Smooth muscle cell (in vitro differentiated cells): ENCODE measurements around the gene OGFOD3. TPM values are rescaled to one million over a fixed set of nuclear protein-coding genes. Genes with fewer than 3 reads are reported as not detected.
"Not testable (repeated sequence)": the region's sequence is repeated elsewhere in the genome, so short reads cannot be mapped to it uniquely, and the experiment has no call there.

Experiments
- DNase-seq: peaks from one replicate; lab custom pipeline; 2025; ENCODE audit not compliant: unreplicated experiment; lab: John Stamatoyannopoulos, UW
- H2AFZ ChIP-seq: fragments of 200-600 bp; sonication (generic); 2 replicates; pipeline ENCODE4 v1.6.0; 2016; ENCODE audit warnings: antibody characterized with exemption, low read depth, mild to moderate bottlenecking
- H3F3A ChIP-seq: fragments of 200-600 bp; sonication (generic); 2 replicates; pipeline ENCODE4 v1.6.0; 2017; ENCODE audit warnings: antibody characterized with exemption, low read depth
- H3K27ac ChIP-seq: fragments of 200-600 bp; sonication (generic); 2 replicates; pipeline ENCODE4 v1.5.1; 2016; ENCODE audit warnings: low read depth, mild to moderate bottlenecking
- H3K27me3 ChIP-seq: fragments of 200-600 bp; sonication (generic); 2 replicates; pipeline ENCODE4 v1.6.1; 2016; ENCODE audit warnings: low read depth, mild to moderate bottlenecking
- H3K36me3 ChIP-seq: fragments of 200-600 bp; sonication (generic); 2 replicates; pipeline ENCODE4 v1.5.1; 2016; ENCODE audit warnings: low read depth
- H3K4me1 ChIP-seq: fragments of 200-600 bp; sonication (generic); 2 replicates; pipeline ENCODE4 v1.5.1; 2016; ENCODE audit warnings: low read depth
- H3K4me2 ChIP-seq: fragments of 200-600 bp; sonication (generic); 2 replicates; pipeline ENCODE4 v1.6.0; 2016; ENCODE audit warnings: mild to moderate bottlenecking
- H3K4me3 ChIP-seq: fragments of 200-600 bp; sonication (generic); 2 replicates; pipeline ENCODE4 v1.5.1; 2016; ENCODE audit warnings: mild to moderate bottlenecking
- H3K79me2 ChIP-seq: fragments of 200-600 bp; sonication (generic); 2 replicates; pipeline ENCODE4 v1.6.0; 2016; ENCODE audit warnings: low read depth, mild to moderate bottlenecking
- H3K9ac ChIP-seq: fragments of 200-600 bp; sonication (generic); 2 replicates; pipeline ENCODE4 v1.6.0; 2016; ENCODE audit warnings: low read depth
- H3K9me3 ChIP-seq: fragments of 200-600 bp; sonication (generic); replicated peaks from 2 replicates; pipeline ENCODE4 v1.5.1; 2016; ENCODE audit warnings: low read depth
- H4K20me1 ChIP-seq: fragments of 200-600 bp; sonication (generic); 2 replicates; pipeline ENCODE4 v1.6.0; 2016; ENCODE audit warnings: low read depth
- CTCF ChIP-seq: fragments of 200-600 bp; sonication (generic); IDR thresholded peaks from 2 replicates; pipeline ENCODE4 v1.5.1; 2017; ENCODE audit warnings: borderline replicate concordance, mild to moderate bottlenecking, antibody characterized with exemption; ENCODE audit not compliant: insufficient read depth, poor library complexity, severe bottlenecking
- WGBS: methylation state at CpG from one replicate; pipeline ENCODE4 v1.1.7; 2016; ENCODE audit warnings: low lambda C conversion rate; 5-methylcytosine and 5-hydroxymethylcytosine counted together
- polyA plus RNA-seq: library from polyadenylated mRNA; unstranded; fragments of >200 nt; fragmentation: Nextera tagmentation; extraction: Ambion mirVana; gene quantifications from 2 replicates; pipeline ENCODE4 v1.2.1, GENCODE V29; 2016
- total RNA-seq: library from RNA; depleted of rRNA; stranded (reverse); fragments of >200 nt; gene quantifications from 2 replicates; pipeline ENCODE4 v1.2.3, GENCODE V29; 2014

OGFOD3 gene
- total and polyA plus RNA-seq, 2 experiments from 2014 or later, result 10.5 to 30.4 TPM

DNA sequence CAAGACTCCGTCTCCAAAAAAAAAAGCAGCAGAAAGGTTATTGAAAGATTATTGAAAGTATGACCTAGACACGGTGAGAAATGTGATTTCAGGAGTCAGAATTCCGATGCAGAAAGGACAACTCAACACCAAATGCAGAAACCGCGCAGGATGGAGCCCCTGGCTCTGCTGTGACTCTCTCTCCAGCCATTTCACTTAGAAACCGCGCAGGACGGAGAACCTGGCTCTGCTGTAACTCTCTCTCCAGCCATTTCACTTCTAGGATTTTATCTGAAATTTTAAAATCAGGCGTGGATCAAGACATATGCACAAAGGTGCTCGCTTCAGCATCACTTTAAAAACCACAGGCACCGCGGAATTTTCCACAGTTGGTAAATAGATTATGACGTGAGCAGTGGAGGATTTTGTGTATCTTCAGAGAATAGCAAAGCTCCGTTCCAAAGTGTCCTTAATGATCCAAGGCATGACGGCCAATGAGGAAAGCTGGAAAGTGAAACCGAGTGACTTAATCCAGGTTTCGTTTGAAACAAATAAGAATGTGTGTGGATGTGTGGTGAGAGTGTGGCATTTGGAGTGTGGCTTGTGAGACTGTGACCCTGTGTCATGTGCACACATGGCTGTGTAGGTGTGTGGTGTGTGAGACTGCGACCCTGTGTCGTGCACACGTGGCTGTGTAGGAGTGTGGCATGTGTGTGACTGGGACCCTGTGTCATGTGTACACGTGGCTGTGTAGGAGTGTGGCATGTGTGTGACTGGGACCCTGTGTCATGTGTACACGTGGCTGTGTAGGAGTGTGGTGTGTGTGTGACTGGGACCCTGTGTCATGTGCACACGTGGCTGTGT is 37.3 kb downstream of the OGFOD3 start:
- H2AFZ ChIP-seq, result no peak overlapping the region
- no peaks in the 10 kb centered on the region for H3K9me3 ChIP-seq
- H3K27me3 ChIP-seq, result peaks cover 2% of the 10 kb centered on the region
- no peaks in the 10 kb centered on the region for H4K20me1 ChIP-seq
- no peak overlapping the region for H3K27ac ChIP-seq
- no peak overlapping the region for H3K9ac ChIP-seq
- no peak for DNase-seq
- WGBS, result 85% methylated on average over 23 of the region's 23 CpGs
- H3K4me2 ChIP-seq, result no peak overlapping the region
- no peaks in the 10 kb centered on the region for H3K36me3 ChIP-seq
- H3K4me3 ChIP-seq, result no peak overlapping the region
- H3F3A ChIP-seq, result no peaks in the 10 kb centered on the region
- no peak for TF ChIP-seq CTCF
- no peaks in the 10 kb centered on the region for H3K79me2 ChIP-seq
- H3K4me1 ChIP-seq, result peaks cover 6% of the 10 kb centered on the region

DNA sequence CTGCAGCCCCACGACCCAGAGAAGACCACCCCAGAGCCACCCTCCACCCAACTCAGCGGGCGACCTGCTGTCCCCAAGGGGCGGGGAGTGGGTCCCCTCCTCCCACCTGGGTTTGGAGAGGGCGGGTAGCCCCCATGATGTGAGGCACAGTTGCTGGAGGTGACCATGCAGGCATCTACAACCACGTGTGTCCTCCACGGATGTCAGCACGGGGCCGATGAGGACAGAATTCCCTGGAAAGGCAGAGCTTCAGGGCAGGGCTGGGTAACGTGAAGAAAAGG is 39.7 kb downstream of the OGFOD3 start:
- Histone ChIP-seq H3F3A (no peaks in the 10 kb centered on the region), H3K36me3 (no peaks in the 10 kb centered on the region), H4K20me1 (no peaks in the 10 kb centered on the region), H2AFZ (no peak overlapping the region), H3K9ac (no peak overlapping the region), H3K4me1 (no peaks in the 10 kb centered on the region), H3K4me3 (no peak overlapping the region), H3K27ac (no peak overlapping the region), H3K27me3 (peaks cover 2% of the 10 kb centered on the region), H3K4me2 (no peak overlapping the region), H3K79me2 (no peaks in the 10 kb centered on the region), H3K9me3 (no peaks in the 10 kb centered on the region)
- no peak for TF ChIP-seq CTCF
- DNase-seq, result no peak
- 88% methylated on average over 10 of the region's 10 CpGs for WGBS

DNA sequence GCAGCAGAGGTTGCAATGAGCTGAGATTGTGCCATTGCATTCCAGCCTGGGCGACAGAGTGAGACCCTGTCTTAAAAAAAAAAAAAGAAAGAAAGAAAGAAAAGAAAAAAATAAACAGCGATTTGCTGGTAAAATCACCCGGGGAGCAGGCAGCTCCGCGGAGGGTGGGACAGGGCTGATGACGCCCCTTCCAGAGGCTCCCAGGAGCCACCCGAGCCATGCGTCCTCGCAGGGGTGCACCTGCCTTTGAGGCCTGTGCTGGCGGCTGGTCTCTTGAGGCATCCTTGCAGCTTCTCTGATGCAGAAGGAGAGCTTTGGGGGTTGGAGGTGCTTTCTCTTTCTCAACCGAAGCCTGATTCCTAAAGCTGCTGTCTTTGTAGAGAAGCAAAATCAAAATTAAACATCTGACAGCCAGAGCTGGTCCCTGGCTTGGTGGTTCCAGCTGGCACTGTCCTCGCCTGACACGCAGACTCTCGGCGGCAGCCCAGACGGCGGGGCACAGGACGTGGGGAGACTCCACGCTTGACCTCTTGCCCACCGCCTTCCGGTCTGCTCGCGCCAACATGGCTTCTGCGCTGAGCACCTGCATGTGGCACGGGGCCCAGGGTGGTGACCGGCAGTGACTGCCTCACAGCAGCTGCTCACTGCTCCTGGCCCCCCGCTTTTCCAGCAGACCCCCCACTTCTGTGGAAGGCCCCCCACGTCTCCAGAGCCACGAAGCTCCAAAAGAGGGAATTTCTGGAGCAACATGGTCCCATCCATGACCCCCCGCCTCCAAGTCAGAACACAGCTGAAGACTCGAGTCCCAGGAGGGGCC is 40.3 kb downstream of the OGFOD3 start:
- no peak overlapping the region for H3K27ac ChIP-seq
- no peaks in the 10 kb centered on the region for H3K9me3 ChIP-seq
- no peak overlapping the region for H3K4me2 ChIP-seq
- no peak overlapping the region for H2AFZ ChIP-seq
- TF ChIP-seq CTCF, result no peak
- H4K20me1 ChIP-seq, result no peaks in the 10 kb centered on the region
- no peak overlapping the region for H3K9ac ChIP-seq
- H3K4me1 ChIP-seq, result no peaks in the 10 kb centered on the region
- WGBS, result 92% methylated on average over 28 of the region's 31 CpGs
- no peak overlapping the region for H3K4me3 ChIP-seq
- no peak for DNase-seq
- peaks cover 6% of the 10 kb centered on the region for H3K27me3 ChIP-seq
- no peaks in the 10 kb centered on the region for H3K79me2 ChIP-seq
- H3F3A ChIP-seq, result no peaks in the 10 kb centered on the region
- no peaks in the 10 kb centered on the region for H3K36me3 ChIP-seq

GRCh38 chr17:82377294-82377693 is 41.1 kb downstream of the OGFOD3 start:
- not testable (repeated sequence) for H4K20me1 ChIP-seq, H3K4me1 ChIP-seq, H3K27ac ChIP-seq, H3K9ac ChIP-seq, H2AFZ ChIP-seq, H3K36me3 ChIP-seq, H3F3A ChIP-seq, H3K4me3 ChIP-seq, H3K9me3 ChIP-seq, H3K79me2 ChIP-seq, DNase-seq, H3K4me2 ChIP-seq
- H3K27me3 ChIP-seq, result peaks cover 14% of the 10 kb centered on the region
- WGBS, result 65% methylated on average over 3 of the region's 5 CpGs
